ENCODE data around the gene DUS1L.

The DUS1L gene

DNA sequence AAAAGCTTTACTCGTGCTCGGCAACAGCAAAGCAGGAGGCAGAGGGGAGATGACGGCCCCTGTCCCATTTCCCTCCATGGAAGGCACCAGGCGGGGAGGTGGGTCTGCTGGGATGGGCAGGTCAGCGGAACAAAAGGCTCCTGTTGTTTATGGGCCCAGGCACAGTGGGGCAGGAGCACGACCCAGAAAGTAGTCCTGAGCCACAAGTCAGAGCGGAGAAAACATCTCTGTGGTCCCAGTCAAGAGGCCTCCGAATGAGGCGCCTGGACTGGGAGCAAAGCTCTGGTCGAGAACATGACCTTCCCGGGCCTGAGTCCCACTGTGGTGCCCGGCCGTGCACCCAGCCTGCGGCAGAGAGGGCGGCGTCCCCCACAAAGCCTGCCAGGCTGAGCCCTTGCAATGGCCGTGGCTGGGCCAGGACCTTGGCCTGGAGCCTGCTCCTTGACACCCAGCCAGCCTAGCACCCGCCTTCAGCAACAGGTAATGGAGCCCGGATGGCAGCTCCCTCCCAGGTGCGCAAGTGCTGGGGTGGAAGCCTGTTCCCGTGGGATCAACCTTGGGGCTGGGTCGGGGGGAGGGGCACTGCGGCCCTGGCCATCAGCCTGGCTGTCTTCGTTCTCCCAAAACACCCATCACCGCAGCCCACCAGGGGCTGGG, 17.6 kb downstream of the DUS1L start:
- TF ChIP-seq GATA3 (IDR thresholded peaks at IDR 0.05; ENCODE audit: low read depth, low read length), result no peak
- TF ChIP-seq GATA2 (IDR thresholded peaks at IDR 0.05; ENCODE audit: low read depth, low read length), result no peak

DNA sequence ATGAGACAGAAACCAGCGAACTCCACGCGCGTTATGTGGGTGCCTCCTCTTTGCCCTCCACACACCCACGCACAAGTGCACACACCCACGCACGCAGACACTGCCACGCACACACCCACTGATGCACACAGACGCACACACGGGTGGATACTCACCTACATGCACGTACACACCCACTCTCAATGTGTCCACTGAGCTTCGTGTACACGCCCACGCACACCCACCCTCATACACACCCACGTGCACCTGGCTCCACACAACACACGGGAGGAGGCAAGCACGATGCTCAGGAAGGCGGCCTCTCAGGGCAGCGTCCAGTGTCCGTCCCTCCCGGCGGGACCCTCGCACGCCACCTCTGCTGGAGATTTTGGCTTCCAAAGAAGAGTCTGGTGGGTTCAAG, 18.2 kb downstream of the DUS1L start:
- TF ChIP-seq GATA3 (IDR thresholded peaks at IDR 0.05; ENCODE audit: low read depth, low read length), result no peak
- no peak for TF ChIP-seq GATA2 (IDR thresholded peaks at IDR 0.05; ENCODE audit: low read depth, low read length)

DNA sequence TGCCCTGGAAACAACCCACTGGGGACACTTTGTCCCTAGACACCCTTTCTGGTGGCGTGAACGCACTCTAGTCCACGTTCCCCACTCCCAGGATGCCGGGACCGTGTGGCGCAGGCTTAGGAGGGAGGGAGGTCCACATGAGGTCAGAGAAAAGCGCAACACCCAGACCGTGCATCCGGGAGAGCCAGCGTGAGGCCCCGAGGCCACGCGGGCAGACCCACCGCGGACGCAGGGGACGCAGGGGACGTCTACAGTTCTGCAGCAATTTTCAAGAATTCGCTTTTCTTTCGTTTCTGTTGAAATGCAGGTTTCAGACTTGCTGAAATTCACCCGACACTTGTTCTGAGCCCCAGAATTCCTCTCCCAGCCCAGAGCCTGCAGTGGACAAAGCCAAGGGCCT, 18.7 kb downstream of the DUS1L start:
- TF ChIP-seq GATA3 (IDR thresholded peaks at IDR 0.05; ENCODE audit: low read depth, low read length) (no peak), GATA2 (IDR thresholded peaks at IDR 0.05; ENCODE audit: low read depth, low read length) (no peak)

DNA sequence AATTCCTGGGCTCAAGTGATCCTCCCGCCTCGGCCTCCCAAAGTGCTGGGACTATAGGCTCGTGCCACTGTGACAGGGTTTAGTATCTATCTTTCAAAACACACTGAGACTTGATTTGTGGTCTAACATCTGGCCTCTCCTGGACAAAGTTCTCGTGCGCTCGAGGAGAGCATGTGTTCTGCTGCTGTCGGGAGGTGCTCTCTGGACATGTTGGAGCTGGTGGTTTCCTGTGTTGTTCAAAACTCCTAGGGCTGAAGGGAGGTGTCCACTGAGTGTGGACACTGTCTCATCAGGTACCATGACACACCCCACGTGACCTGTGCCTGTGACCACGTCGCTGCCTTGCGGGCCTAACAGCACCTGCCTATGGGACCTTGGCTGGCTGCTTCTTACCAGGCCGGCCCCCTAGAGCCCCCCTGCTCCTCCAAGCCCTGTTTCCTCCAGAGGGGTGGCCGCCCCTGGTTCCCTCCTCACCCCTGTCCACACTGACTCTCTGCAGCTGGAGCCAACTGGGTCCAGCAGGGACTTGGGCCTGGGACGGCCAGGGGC, 19.6 kb downstream of the DUS1L start:
- TF ChIP-seq GATA2 (IDR thresholded peaks at IDR 0.05; ENCODE audit: low read depth, low read length) (no peak), GATA3 (IDR thresholded peaks at IDR 0.05; ENCODE audit: low read depth, low read length) (no peak)

DNA sequence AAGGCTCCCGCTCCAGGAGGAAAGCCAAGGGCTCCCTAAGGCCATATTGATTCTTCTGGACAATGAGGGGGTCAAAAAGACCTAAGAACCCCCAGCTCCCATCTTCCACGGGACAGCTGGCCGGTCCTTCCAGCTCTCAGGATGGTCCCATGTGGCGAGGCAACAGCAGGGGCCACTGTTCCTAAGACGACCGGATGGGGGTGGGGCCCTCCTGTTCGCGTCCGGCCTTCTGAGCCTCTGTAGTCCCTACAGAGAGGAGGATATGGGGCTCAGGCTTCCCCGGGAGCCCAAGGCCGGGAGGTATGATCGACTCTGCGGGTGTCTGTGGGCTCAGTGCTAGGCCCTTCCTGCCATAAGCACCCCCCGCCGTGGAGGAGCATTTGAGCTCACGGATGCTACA, 22.1 kb downstream of the DUS1L start:
- TF ChIP-seq GATA2 (IDR thresholded peaks at IDR 0.05; ENCODE audit: low read depth, low read length) (no peak), GATA3 (IDR thresholded peaks at IDR 0.05; ENCODE audit: low read depth, low read length) (no peak)

DNA sequence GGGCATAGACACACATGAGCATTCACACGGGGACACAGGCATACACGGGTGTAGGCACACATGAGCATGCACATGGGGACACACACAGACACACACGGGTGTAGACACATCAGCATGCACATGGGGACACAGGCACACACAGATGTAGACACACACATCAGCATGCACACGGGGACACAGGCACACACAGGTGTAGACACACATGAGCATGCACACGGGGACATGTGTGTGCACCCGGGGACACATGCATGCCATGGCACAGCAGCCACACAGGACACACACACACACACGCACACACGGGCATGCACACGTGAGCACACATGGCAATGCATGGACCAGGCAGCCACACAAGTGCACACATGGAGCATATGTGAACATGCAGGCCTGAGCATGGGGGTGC, 23.0 kb downstream of the DUS1L start:
- no peak for TF ChIP-seq GATA2 (IDR thresholded peaks at IDR 0.05; ENCODE audit: low read depth, low read length)
- no peak for TF ChIP-seq GATA3 (IDR thresholded peaks at IDR 0.05; ENCODE audit: low read depth, low read length)

DNA sequence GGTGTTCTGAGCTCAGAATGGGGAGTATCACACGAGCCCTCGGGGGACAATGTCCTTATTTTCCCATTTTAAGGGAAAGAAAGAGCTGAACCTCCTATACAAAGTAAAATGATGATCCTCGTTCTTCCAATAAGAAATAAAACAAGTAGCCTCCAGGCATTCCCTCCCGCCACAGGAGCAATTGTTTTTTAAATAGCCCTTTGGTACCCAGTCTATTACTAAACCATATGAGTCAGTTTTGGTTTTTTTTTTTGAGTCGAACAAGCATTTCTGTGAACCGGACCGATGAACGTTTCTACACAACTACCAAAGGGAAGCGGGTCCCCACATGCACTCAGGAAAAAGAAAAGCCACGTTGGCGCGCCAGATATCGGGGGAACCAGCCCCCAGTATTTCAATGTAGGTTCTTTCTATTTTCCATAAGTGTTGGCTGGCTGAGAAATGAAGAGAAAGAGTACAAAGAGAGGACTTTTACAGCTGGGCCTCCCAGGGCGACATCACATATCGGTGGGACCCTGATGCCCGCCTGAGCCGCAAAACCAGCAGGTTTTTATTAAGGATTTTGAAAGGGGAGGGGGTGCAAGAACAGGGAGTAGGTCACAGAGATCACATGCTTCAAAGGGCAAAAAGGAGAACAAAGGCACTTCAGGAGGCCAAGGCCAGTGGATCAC, 24.3 kb downstream of the DUS1L start:
- TF ChIP-seq GATA2 (IDR thresholded peaks at IDR 0.05; ENCODE audit: low read depth, low read length) (no peak), GATA3 (IDR thresholded peaks at IDR 0.05; ENCODE audit: low read depth, low read length) (no peak)

DNA sequence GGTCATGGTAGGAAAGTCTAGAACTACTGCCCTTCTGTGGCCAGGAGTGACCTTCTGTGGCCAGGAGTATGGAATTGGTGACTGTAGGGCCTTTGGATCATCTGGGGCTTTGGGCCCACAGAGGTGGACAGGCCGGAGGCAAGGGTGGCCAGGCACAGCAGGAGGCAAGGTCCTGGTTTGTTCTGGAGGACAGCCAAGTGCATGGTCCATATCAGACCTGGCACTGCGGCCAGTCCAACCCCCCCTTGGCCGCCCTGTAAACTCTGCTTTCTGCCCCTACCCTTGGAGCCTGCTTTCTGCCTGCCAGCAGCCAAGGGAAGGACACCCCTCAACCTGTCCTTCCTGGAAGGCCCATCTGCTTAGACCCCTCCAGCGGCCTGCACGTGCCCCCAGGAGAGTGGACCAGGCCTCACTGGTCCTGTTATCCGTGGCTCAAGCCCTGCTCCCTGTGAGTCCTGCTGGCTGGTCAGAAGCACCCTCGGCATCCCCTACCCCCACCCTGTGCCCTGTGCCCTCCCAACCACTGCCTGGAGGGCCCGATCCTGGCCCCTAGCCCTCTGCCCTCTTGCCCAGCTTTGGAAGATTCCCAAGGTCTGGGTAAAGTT, 25.8 kb downstream of the DUS1L start:
- TF ChIP-seq GATA3 (IDR thresholded peaks at IDR 0.05; ENCODE audit: low read depth, low read length) (no peak), GATA2 (IDR thresholded peaks at IDR 0.05; ENCODE audit: low read depth, low read length) (no peak)

DNA sequence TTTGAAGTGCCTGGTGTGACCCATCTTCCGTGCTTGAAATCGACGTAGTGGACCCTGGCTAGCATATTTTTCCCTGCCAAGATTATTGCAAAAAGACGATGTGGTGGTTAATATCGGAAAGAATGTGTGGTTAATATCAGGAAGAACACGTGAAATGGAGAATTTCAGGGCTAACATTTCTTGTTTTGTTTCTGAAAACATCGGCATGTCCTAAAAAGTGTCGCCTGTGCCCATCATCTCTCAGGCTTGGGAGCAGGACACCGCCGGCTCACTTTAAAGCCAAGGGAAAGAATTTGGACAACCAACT, 27.8 kb downstream of the DUS1L start:
- TF ChIP-seq GATA3 (IDR thresholded peaks at IDR 0.05; ENCODE audit: low read depth, low read length) (no peak), GATA2 (IDR thresholded peaks at IDR 0.05; ENCODE audit: low read depth, low read length) (no peak)

DNA sequence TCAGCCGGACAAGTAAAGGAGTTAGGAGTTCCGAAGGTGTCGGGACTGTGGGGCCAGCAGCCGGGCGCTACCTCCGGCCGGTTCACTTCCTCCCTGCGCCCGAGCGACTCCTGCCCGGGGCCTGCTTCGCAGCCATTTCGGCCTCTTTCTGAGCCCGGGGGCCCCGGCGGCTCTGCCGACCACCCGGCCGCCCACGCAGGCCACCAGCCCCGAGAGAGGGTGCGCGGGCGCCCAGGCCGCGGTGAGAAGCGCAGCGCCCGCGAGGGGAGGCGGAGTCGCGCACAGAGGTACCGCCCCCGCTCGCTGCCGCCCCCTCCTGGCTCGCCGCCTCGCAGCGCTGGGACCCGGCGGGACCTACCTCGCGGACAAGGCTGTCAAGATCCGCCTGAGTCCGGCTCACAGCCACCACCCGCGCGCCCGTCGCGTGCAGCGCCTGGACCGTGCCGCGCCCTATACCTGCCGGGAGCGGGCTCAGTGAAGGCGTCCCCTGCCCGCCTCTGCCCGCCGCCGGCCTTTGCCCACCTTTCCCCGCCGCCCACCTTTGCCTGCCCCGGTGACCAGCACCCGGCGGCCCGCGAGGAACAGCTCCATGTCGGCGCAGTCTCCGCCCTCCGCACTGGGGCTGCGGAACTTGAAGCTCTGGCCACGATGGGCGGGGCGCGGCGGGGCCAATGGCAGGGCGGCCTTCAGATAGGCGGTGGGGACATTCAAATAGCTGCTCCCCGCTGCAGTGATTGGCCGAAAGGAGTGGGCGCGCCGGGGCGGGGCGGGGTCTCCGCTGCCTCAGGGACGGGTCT, 28.3 kb downstream of the DUS1L start, which contains the start of gene DCXR:
Gene DCXR, minus strand, starts transcription at position 606 of the 797 bp plus-strand sequence. Its CDS starts 15 bp downstream, at position 591.
- TF ChIP-seq GATA3 (IDR thresholded peaks at IDR 0.05; ENCODE audit: low read depth, low read length), result no peak
- TF ChIP-seq GATA2 (IDR thresholded peaks at IDR 0.05; ENCODE audit: low read depth, low read length), result no peak

DNA sequence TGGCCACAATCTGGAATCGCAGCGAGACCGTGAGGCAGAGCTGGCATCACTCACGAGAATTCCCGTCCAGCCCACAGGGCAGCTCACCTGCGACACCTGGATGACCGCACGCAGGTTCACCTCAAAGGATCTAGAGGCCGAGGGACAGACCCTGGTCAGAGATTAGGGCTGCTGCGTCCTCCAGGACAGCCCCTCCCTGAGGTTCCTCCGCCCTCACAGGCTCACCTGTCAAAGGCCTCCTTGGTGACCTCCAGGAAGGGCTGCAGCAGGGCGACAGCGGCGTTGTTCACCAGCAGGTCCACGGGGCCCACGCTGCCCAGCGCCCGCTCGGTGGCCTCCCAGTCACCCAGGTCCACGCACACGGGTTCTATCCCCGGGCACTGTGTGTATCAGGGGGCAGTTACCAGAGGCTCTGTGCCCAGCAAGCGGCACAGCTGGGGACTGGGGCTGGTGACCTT, 28.9 kb downstream of the DUS1L start:
- TF ChIP-seq GATA2 (IDR thresholded peaks at IDR 0.05; ENCODE audit: low read depth, low read length), result no peak
- TF ChIP-seq GATA3 (IDR thresholded peaks at IDR 0.05; ENCODE audit: low read depth, low read length), result no peak

DNA sequence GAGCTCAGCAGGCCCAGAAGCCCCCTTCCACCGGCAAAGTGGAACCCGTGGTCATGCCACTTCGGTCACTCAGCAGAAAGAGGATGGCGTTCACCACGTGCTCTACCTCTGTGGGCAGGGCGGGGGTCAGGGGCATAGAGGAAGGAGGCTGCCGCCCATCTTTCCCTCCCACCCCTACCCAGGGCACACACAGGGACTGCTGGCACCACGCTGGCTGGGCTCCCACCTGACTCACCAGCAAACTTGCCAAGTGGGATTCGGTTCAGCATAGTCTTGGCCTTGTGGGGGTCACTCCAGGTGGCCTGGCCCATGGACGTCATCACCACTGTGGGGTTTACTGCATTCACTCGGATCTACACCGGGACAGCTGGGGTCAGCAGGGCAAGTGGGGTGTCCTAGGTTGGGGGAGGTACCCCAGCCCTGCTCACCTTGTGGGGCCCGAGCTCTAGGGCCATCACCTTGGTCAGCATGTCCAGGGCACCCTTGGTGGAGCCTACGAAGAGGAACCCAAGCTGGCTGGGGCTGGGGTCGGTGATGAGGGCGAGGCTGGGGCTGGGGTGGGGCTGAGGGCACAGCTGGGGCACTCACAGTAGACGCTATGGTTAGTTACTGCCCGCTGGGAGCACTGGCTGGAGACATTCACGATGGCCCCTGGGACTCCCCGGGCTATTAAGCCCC, 29.5 kb downstream of the DUS1L start:
- TF ChIP-seq GATA3 (IDR thresholded peaks at IDR 0.05; ENCODE audit: low read depth, low read length) (no peak), GATA2 (IDR thresholded peaks at IDR 0.05; ENCODE audit: low read depth, low read length) (no peak)

DNA sequence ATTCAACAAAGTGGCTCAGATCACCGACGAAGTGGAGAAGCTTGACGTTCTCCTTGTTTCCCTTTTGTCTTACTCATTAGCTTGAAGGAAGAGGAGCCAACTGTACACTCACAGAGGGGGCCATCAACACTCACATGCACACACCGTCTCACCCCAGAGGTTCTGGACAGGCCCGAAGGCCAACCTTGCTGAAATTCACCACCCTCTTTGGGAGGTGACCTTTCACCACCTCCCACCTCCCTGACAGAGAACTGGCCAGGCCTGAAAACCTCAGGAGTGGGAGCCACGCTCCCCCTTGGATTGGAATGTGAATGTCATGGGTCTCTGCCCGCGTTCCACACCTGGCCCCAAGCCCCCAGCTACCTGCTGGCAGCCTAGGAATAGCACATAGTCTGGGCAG, 30.1 kb downstream of the DUS1L start:
- TF ChIP-seq GATA3 (IDR thresholded peaks at IDR 0.05; ENCODE audit: low read depth, low read length) (no peak), GATA2 (IDR thresholded peaks at IDR 0.05; ENCODE audit: low read depth, low read length) (no peak)

Data from SH-SY5Y (cell line).